ENCODE data around the gene EFHC1.
A peak's percentile ranks its signal among the peaks of the same experiment; 100 is the strongest.

Gene EFHC1

GRCh38 chr6:52554684-52555280, 134.6 kb downstream of the EFHC1 start:
- no peaks in the 10 kb centered on the region for H3K9me3 ChIP-seq (ENCODE audit: insufficient read depth, low read depth, low read length)
- peaks cover 61% of the 10 kb centered on the region for H3K4me1 ChIP-seq (ENCODE audit: insufficient read depth, low read length, poor library complexity, severe bottlenecking)
- no peak overlapping the region for H2AFZ ChIP-seq (ENCODE audit: low read length)
- no peaks in the 10 kb centered on the region for H3K27me3 ChIP-seq (ENCODE audit: insufficient read depth, low read length, poor library complexity, severe bottlenecking)
- peaks cover 93% of the 10 kb centered on the region for H3K79me2 ChIP-seq (ENCODE audit: insufficient read depth, low read length)
- H3K4me3 ChIP-seq (ENCODE audit: low read length, poor library complexity, severe bottlenecking) = no peak overlapping the region
- H4K20me1 ChIP-seq (ENCODE audit: insufficient read depth, low read length, poor library complexity, severe bottlenecking) = peaks cover 34% of the 10 kb centered on the region
- no peaks in the 10 kb centered on the region for H3K9me2 ChIP-seq (replicated peaks; ENCODE audit: low read depth, low read length)
- H3K9ac ChIP-seq (ENCODE audit: low read depth, low read length, poor library complexity, severe bottlenecking) = no peak overlapping the region
- peaks cover 10% of the 10 kb centered on the region for H3K36me3 ChIP-seq (ENCODE audit: insufficient read depth, low read length)
- H3F3A ChIP-seq (ENCODE audit: low read depth) = 0 out of 2 replicates have a peak, but pooled peaks cover 5% of the 10 kb centered on the region
- no peak overlapping the region for H3K4me2 ChIP-seq (ENCODE audit: low read depth, low read length, poor library complexity, severe bottlenecking)
- no peak for TF ChIP-seq EZH2phosphoT487 (IDR thresholded peaks at IDR 0.05; ENCODE audit: borderline replicate concordance)
- TF ChIP-seq, protein P1, sequence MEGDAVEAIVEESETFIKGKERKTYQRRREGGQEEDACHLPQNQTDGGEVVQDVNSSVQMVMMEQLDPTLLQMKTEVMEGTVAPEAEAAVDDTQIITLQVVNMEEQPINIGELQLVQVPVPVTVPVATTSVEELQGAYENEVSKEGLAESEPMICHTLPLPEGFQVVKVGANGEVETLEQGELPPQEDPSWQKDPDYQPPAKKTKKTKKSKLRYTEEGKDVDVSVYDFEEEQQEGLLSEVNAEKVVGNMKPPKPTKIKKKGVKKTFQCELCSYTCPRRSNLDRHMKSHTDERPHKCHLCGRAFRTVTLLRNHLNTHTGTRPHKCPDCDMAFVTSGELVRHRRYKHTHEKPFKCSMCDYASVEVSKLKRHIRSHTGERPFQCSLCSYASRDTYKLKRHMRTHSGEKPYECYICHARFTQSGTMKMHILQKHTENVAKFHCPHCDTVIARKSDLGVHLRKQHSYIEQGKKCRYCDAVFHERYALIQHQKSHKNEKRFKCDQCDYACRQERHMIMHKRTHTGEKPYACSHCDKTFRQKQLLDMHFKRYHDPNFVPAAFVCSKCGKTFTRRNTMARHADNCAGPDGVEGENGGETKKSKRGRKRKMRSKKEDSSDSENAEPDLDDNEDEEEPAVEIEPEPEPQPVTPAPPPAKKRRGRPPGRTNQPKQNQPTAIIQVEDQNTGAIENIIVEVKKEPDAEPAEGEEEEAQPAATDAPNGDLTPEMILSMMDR (conservative IDR thresholded peaks at IDR 0.05; ENCODE audit: low read length) = no peak

GRCh38 chr6:52555518-52556233, 135.5 kb downstream of the EFHC1 start:
- Histone ChIP-seq H4K20me1 (ENCODE audit: insufficient read depth, low read length, poor library complexity, severe bottlenecking) (peaks cover 37% of the 10 kb centered on the region), H2AFZ (ENCODE audit: low read length) (no peak overlapping the region), H3F3A (ENCODE audit: low read depth) (0 out of 2 replicates have a peak, but pooled peaks cover 4% of the 10 kb centered on the region), H3K36me3 (ENCODE audit: insufficient read depth, low read length) (peaks cover 10% of the 10 kb centered on the region), H3K79me2 (ENCODE audit: insufficient read depth, low read length) (peaks cover 97% of the 10 kb centered on the region), H3K4me3 (ENCODE audit: low read length, poor library complexity, severe bottlenecking) (no peak overlapping the region), H3K27me3 (ENCODE audit: insufficient read depth, low read length, poor library complexity, severe bottlenecking) (no peaks in the 10 kb centered on the region), H3K4me1 (ENCODE audit: insufficient read depth, low read length, poor library complexity, severe bottlenecking) (peaks cover 58% of the 10 kb centered on the region), H3K4me2 (ENCODE audit: low read depth, low read length, poor library complexity, severe bottlenecking) (no peak overlapping the region), H3K9me2 (replicated peaks; ENCODE audit: low read depth, low read length) (no peaks in the 10 kb centered on the region), H3K9me3 (ENCODE audit: insufficient read depth, low read depth, low read length) (no peaks in the 10 kb centered on the region), H3K9ac (ENCODE audit: low read depth, low read length, poor library complexity, severe bottlenecking) (no peak overlapping the region)
- no peak for TF ChIP-seq EZH2phosphoT487 (IDR thresholded peaks at IDR 0.05; ENCODE audit: borderline replicate concordance)

DNA sequence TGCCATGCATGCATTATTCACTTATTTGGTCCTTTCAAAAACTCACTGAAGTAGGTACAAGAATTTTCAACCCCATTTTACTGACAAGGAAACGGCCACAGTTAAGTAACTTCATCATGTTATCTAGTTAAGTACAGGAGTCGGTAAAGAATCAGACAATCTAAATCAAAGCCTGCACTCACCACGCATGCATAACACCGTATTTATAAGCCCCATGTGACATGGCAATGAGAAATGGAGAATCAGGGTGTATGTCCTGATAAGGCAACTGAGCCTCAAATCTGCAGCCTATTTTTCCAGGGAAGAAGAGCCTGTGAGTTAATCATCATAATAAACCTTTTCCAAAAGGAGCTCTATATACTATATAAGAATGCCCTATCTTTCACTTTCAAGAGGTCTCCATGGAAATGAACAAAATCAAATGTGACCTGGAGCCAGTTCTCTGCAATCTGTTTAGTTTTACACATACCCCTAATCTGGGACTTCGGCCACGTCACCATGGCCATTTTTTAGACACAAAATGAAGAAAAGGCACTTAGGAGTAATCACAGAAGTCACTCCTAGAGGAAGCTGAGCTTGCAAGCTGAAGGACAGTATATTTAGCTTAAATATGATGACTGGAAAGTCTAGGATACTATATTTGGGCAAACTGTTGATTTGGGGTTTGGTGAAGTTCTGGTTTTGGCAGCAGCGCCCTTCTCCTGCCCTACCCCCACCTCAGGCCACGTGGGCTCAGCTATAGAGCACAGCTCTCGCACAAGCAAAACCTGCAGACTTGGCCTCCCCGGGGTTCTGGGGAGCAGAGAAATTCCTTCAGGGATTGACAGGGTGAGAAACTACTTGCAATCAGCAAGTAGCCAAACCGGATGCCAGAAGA, 137.5 kb downstream of the EFHC1 start:
- peaks cover 43% of the 10 kb centered on the region for H3K4me1 ChIP-seq (ENCODE audit: insufficient read depth, low read length, poor library complexity, severe bottlenecking)
- H3K27me3 ChIP-seq (ENCODE audit: insufficient read depth, low read length, poor library complexity, severe bottlenecking) = no peaks in the 10 kb centered on the region
- H2AFZ ChIP-seq (ENCODE audit: low read length) = no peak overlapping the region
- peaks cover 100% of the 10 kb centered on the region for H3K79me2 ChIP-seq (ENCODE audit: insufficient read depth, low read length)
- H3K9me2 ChIP-seq (replicated peaks; ENCODE audit: low read depth, low read length) = no peaks in the 10 kb centered on the region
- peaks cover 10% of the 10 kb centered on the region for H3K36me3 ChIP-seq (ENCODE audit: insufficient read depth, low read length)
- H3K9me3 ChIP-seq (ENCODE audit: insufficient read depth, low read depth, low read length) = no peaks in the 10 kb centered on the region
- H3K4me3 ChIP-seq (ENCODE audit: low read length, poor library complexity, severe bottlenecking) = no peak overlapping the region
- TF ChIP-seq EZH2phosphoT487 (IDR thresholded peaks at IDR 0.05; ENCODE audit: borderline replicate concordance) = no peak
- TF ChIP-seq, protein P1 (conservative IDR thresholded peaks at IDR 0.05; ENCODE audit: low read length) = no peak
- H3F3A ChIP-seq (ENCODE audit: low read depth) = no peaks in the 10 kb centered on the region
- H3K9ac ChIP-seq (ENCODE audit: low read depth, low read length, poor library complexity, severe bottlenecking) = no peak overlapping the region
- H4K20me1 ChIP-seq (ENCODE audit: insufficient read depth, low read length, poor library complexity, severe bottlenecking) = peaks cover 42% of the 10 kb centered on the region
- peak overlapping the region; percentile 1 for H3K4me2 ChIP-seq (ENCODE audit: low read depth, low read length, poor library complexity, severe bottlenecking)

All from Loucy (cell line).